Osteocyte (in vitro differentiated cells): ENCODE results near the gene SLC17A9. TPM values are rescaled to one million over a fixed set of nuclear protein-coding genes. Genes with fewer than 3 reads are reported as not detected.

Experiments
- DNase-seq: peaks from one replicate; pipeline ENCODE4 v3.0.0; 2021; ENCODE audit warnings: mixed read lengths; ENCODE audit not compliant: unreplicated experiment; ENCODE audit errors: extremely low spot score
- H3K27ac Mint-ChIP-seq: one replicate; pipeline ENCODE4 v1.8.0; 2021; ENCODE audit warnings: mild to moderate bottlenecking, mixed read lengths; ENCODE audit not compliant: unreplicated experiment
- H3K27me3 Mint-ChIP-seq: one replicate; pipeline ENCODE4 v1.8.0; 2021; ENCODE audit warnings: mixed read lengths; ENCODE audit not compliant: unreplicated experiment
- H3K36me3 Mint-ChIP-seq: one replicate; pipeline ENCODE4 v1.8.0; 2021; ENCODE audit warnings: mixed read lengths; ENCODE audit not compliant: unreplicated experiment
- H3K4me1 Mint-ChIP-seq: one replicate; pipeline ENCODE4 v1.8.0; 2021; ENCODE audit warnings: mixed read lengths; ENCODE audit not compliant: unreplicated experiment
- H3K4me3 Mint-ChIP-seq: one replicate; pipeline ENCODE4 v1.8.0; 2021; ENCODE audit warnings: mild to moderate bottlenecking, moderate library complexity, mixed read lengths; ENCODE audit not compliant: unreplicated experiment
- H3K9me3 Mint-ChIP-seq: one replicate; pipeline ENCODE4 v1.8.0; 2021; ENCODE audit warnings: mixed read lengths; ENCODE audit not compliant: unreplicated experiment
- CTCF ChIP-seq: fragments of 200-600 bp; sonication (generic); IDR thresholded peaks from 2 replicates; pipeline ENCODE4 v1.5.0; 2021; ENCODE audit warnings: antibody characterized with exemption, mild to moderate bottlenecking, moderate library complexity
- total RNA-seq: library from RNA; stranded (reverse); gene quantifications from 2 replicates; pipeline ENCODE4 v1.2.1, GENCODE V29; 2021

Gene SLC17A9
- total RNA-seq, 1 donor from 2014 or later, result not detected

- TF ChIP-seq CTCF, result no peak
- peaks cover 29% of the 10 kb centered on the region for H3K27me3 Mint-ChIP-seq
- no peaks in the 10 kb centered on the region for H3K36me3 Mint-ChIP-seq
- no peaks in the 10 kb centered on the region for H3K9me3 Mint-ChIP-seq
- no peak overlapping the region for H3K4me3 Mint-ChIP-seq
- H3K27ac Mint-ChIP-seq, result no peak overlapping the region
- DNase-seq, result no peak
- H3K4me1 Mint-ChIP-seq, result peaks cover 8% of the 10 kb centered on the region
Observed at GRCh38 chr20:63007360-63007645, 54.8 kb downstream of the SLC17A9 start.

GRCh38 chr20:63007646-63008488 is 55.4 kb downstream of the SLC17A9 start:
- peaks cover 28% of the 10 kb centered on the region for H3K27me3 Mint-ChIP-seq
- H3K27ac Mint-ChIP-seq, result no peak overlapping the region
- H3K36me3 Mint-ChIP-seq, result no peaks in the 10 kb centered on the region
- no peak for TF ChIP-seq CTCF
- no peak overlapping the region for H3K4me3 Mint-ChIP-seq
- peaks cover 8% of the 10 kb centered on the region for H3K4me1 Mint-ChIP-seq
- H3K9me3 Mint-ChIP-seq, result peaks cover under 1% of the 10 kb centered on the region
- DNase-seq, result no peak

GRCh38 chr20:63008541-63009044 is 56.1 kb downstream of the SLC17A9 start:
- Mint-ChIP-seq H3K4me3 (peak overlapping the region; percentile 50), H3K27me3 (peaks cover 29% of the 10 kb centered on the region), H3K9me3 (peaks cover 7% of the 10 kb centered on the region), H3K27ac (no peak overlapping the region), H3K4me1 (peaks cover 8% of the 10 kb centered on the region), H3K36me3 (no peaks in the 10 kb centered on the region)
- TF ChIP-seq CTCF, result no peak
- DNase-seq, result no peak

- Mint-ChIP-seq H3K9me3 (peaks cover 9% of the 10 kb centered on the region), H3K4me3 (peak overlapping the region; percentile 50), H3K36me3 (peaks cover 2% of the 10 kb centered on the region), H3K27me3 (peaks cover 30% of the 10 kb centered on the region), H3K27ac (no peak overlapping the region), H3K4me1 (peaks cover 8% of the 10 kb centered on the region)
- peak; percentile 96 for TF ChIP-seq CTCF
- no peak for DNase-seq
Observed at GRCh38 chr20:63009045-63009961, 56.8 kb downstream of the SLC17A9 start.
